Measurements from ENCODE around the gene DCAF17.

DCAF17 gene

DNA sequence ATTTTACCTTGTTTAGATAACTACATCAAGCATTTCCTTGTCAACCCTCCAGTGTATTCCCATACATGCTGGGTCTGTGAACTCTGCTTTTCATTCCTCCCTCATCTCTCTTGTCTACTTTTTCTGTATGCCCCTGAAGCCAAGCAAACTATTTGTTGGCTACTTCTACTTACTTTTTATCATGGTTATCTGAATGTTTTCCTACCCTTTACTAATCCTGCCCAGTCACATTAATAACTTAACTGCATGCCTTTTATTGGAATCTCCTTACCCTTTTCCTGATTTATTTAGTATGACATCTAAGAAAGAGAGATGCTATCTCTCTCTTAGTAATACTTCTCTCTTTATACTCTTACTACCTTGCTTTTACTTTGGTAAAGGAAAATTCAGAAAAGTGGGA, 17.0 kb downstream of the DCAF17 start:
- no peak overlapping the region for H3K4me3 ChIP-seq (ENCODE audit: low read depth, low read length)
- H3K4me1 ChIP-seq (ENCODE audit: control insufficient read depth, insufficient read depth, low read length, unreplicated experiment), result no peaks in the 10 kb centered on the region
- H3K79me2 ChIP-seq (ENCODE audit: control insufficient read depth, insufficient read depth, low read length, unreplicated experiment), result no peaks in the 10 kb centered on the region
- H3K27ac ChIP-seq (ENCODE audit: low read depth, low read length), result no peak overlapping the region
- H3K27me3 ChIP-seq (ENCODE audit: insufficient read depth, low read length), result no peaks in the 10 kb centered on the region
- H2AFZ ChIP-seq (ENCODE audit: low read length, unreplicated experiment), result no peak overlapping the region
- peaks cover 16% of the 10 kb centered on the region for H3K36me3 ChIP-seq (ENCODE audit: insufficient read depth, low read length)

DNA sequence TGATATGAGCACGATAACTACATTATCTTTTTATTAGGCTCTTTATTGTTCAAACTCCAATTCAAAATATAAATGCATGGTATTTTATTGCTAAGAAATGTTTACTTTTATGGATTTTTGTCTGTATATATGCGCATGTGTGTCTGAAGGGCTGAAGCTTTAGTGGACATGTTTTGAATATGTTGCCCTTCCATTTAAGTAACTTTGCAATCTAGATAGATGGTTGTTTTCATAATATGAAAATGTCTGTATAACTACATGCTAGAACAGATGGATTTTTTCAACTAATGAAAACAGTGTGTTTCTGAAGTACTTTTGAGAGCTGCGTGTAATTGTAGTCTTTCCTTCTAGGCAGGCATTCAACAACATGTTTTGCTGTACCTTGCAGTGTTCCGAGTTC, 18.7 kb downstream of the DCAF17 start:
- no peak overlapping the region for H3K27ac ChIP-seq (ENCODE audit: low read depth, low read length)
- no peak overlapping the region for H3K4me3 ChIP-seq (ENCODE audit: low read depth, low read length)
- H3K36me3 ChIP-seq (ENCODE audit: insufficient read depth, low read length), result peaks cover 31% of the 10 kb centered on the region
- no peaks in the 10 kb centered on the region for H3K4me1 ChIP-seq (ENCODE audit: control insufficient read depth, insufficient read depth, low read length, unreplicated experiment)
- no peaks in the 10 kb centered on the region for H3K27me3 ChIP-seq (ENCODE audit: insufficient read depth, low read length)
- H3K79me2 ChIP-seq (ENCODE audit: control insufficient read depth, insufficient read depth, low read length, unreplicated experiment), result no peaks in the 10 kb centered on the region
- H2AFZ ChIP-seq (ENCODE audit: low read length, unreplicated experiment), result no peak overlapping the region

DNA sequence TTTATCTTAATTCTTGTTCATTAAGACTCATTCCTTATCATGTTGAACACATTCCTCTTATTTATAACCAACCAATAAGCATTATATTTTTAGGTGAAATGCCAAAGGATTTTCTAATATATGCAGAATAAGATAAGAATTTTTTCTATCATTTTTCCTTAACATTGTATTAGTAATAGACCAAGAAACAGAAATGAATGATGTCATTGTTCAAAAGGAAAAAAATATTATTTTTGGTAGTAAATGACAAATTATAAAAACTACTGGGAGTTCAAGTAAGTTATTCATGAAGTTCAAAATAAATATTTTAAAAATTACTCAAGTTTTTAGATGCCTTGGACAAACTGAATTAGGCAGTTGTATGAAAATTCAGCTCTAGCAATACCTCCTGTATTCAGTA, 25.5 kb downstream of the DCAF17 start:
- Histone ChIP-seq H3K27me3 (ENCODE audit: insufficient read depth, low read length) (no peaks in the 10 kb centered on the region), H3K4me3 (ENCODE audit: low read depth, low read length) (no peak overlapping the region), H2AFZ (ENCODE audit: low read length, unreplicated experiment) (no peak overlapping the region), H3K36me3 (ENCODE audit: insufficient read depth, low read length) (peaks cover 49% of the 10 kb centered on the region), H3K79me2 (ENCODE audit: control insufficient read depth, insufficient read depth, low read length, unreplicated experiment) (no peaks in the 10 kb centered on the region), H3K4me1 (ENCODE audit: control insufficient read depth, insufficient read depth, low read length, unreplicated experiment) (no peaks in the 10 kb centered on the region), H3K27ac (ENCODE audit: low read depth, low read length) (no peak overlapping the region)

DNA sequence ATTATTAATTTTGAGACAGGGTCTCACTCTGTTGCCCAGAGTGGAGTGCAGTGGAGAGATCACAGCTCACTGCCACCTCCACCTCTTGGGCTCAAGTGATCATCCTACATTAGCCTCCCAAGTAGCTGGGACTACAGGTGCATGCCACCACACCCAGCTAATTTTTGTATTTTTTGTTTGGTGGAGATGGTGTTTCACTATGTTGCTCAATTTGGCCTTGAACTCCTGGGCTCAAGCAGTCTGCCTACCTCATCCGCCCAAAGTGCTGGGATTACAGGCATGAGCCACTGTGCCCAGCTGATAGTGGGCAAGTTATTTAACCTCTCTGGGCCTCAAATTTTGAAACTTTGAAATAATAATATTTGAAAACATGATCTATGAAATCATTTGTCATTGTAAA, 26.5 kb downstream of the DCAF17 start:
- Histone ChIP-seq H3K27ac (ENCODE audit: low read depth, low read length) (no peak overlapping the region), H3K79me2 (ENCODE audit: control insufficient read depth, insufficient read depth, low read length, unreplicated experiment) (no peaks in the 10 kb centered on the region), H2AFZ (ENCODE audit: low read length, unreplicated experiment) (no peak overlapping the region), H3K27me3 (ENCODE audit: insufficient read depth, low read length) (no peaks in the 10 kb centered on the region), H3K4me1 (ENCODE audit: control insufficient read depth, insufficient read depth, low read length, unreplicated experiment) (no peaks in the 10 kb centered on the region), H3K36me3 (ENCODE audit: insufficient read depth, low read length) (peaks cover 42% of the 10 kb centered on the region), H3K4me3 (ENCODE audit: low read depth, low read length) (no peak overlapping the region)

DNA sequence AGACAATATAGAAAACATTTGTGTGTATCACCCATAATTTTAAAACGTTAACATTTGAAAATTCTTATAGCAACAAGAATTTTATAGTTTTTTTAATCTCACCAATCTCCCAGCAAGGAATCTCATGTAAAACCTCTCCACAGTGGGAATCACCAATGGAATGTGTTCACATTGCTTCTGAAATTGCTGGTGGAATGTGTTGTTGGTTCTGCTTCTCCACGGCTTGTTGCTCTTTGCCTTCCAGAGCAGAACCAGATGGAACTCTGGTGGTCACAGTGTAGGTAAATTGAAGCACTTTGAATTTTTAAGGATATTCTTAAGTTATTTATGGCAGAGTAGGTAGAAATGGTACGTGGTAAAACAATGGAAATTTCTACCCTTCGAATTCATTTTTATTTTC, 35.1 kb downstream of the DCAF17 start:
- Histone ChIP-seq H3K79me2 (ENCODE audit: control insufficient read depth, insufficient read depth, low read length, unreplicated experiment) (no peaks in the 10 kb centered on the region), H2AFZ (ENCODE audit: low read length, unreplicated experiment) (no peak overlapping the region), H3K4me1 (ENCODE audit: control insufficient read depth, insufficient read depth, low read length, unreplicated experiment) (no peaks in the 10 kb centered on the region), H3K27me3 (ENCODE audit: insufficient read depth, low read length) (no peaks in the 10 kb centered on the region), H3K36me3 (ENCODE audit: insufficient read depth, low read length) (peaks cover 38% of the 10 kb centered on the region), H3K27ac (ENCODE audit: low read depth, low read length) (no peak overlapping the region), H3K4me3 (ENCODE audit: low read depth, low read length) (no peak overlapping the region)

DNA sequence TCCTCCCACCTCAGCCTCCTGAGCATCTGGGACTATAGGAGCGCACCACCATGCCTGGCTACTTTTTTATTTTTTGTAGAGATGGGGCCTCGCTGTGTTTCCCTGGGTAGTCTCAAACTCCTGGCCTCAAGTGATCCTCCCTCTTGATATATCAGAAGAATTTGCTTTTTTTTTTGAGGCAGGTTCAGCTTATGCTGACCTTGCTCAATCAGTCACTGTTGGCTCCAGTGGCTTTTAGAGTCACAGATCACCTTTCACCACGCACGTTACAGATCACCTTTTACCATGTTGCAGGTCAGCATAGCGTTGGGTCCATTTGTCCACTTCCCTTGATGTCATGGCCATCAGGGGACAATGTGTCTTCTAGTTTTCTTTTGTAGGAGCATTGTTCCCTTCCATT, 36.1 kb downstream of the DCAF17 start:
- Histone ChIP-seq H3K4me1 (ENCODE audit: control insufficient read depth, insufficient read depth, low read length, unreplicated experiment) (no peaks in the 10 kb centered on the region), H3K36me3 (ENCODE audit: insufficient read depth, low read length) (peaks cover 42% of the 10 kb centered on the region), H2AFZ (ENCODE audit: low read length, unreplicated experiment) (no peak overlapping the region), H3K27ac (ENCODE audit: low read depth, low read length) (no peak overlapping the region), H3K27me3 (ENCODE audit: insufficient read depth, low read length) (no peaks in the 10 kb centered on the region), H3K4me3 (ENCODE audit: low read depth, low read length) (no peak overlapping the region), H3K79me2 (ENCODE audit: control insufficient read depth, insufficient read depth, low read length, unreplicated experiment) (no peaks in the 10 kb centered on the region)

DNA sequence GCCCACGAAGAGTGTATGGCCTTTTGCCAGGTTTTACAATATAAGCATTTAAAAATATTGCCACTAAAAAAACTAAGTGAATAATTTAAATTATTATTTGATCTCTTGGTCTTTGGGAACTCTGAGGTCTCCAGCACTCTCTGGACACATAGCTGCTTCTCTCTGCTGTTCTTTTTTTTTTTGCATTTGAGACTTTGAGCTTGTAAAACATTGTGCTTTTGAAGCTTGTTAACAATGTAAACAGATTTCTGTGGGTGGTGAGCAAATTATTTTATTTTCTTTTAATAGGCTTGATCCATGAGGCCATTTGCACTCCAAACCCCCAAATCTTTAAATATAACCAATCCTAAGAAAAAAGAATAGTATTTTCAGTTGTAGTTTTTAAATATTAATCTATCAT, 42.0 kb downstream of the DCAF17 start:
- H3K27ac ChIP-seq (ENCODE audit: low read depth, low read length), result no peak overlapping the region
- no peak overlapping the region for H2AFZ ChIP-seq (ENCODE audit: low read length, unreplicated experiment)
- no peaks in the 10 kb centered on the region for H3K79me2 ChIP-seq (ENCODE audit: control insufficient read depth, insufficient read depth, low read length, unreplicated experiment)
- H3K36me3 ChIP-seq (ENCODE audit: insufficient read depth, low read length), result peaks cover 22% of the 10 kb centered on the region
- H3K27me3 ChIP-seq (ENCODE audit: insufficient read depth, low read length), result no peaks in the 10 kb centered on the region
- no peak overlapping the region for H3K4me3 ChIP-seq (ENCODE audit: low read depth, low read length)
- peaks cover 13% of the 10 kb centered on the region for H3K4me1 ChIP-seq (ENCODE audit: control insufficient read depth, insufficient read depth, low read length, unreplicated experiment)

DNA sequence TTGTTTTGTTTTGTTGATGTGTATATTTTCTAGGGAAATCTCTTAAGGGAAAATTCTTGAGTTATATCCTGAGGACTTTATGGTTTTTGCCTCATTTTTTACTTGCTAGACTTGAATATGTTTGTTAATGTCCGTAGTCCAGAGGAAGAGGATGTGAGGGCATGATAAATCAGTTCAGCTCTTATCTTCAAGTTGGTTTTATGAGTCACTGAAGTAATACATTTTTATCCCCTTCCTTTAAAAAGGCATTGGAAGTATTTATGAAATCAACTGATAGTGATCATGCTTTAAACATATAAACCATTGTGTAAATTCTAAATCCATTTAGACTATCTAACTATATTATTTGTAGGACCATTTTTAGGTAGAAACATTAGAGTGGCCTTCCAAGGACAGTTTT, 44.3 kb downstream of the DCAF17 start:
- H3K36me3 ChIP-seq (ENCODE audit: insufficient read depth, low read length), result peaks cover 23% of the 10 kb centered on the region

DNA sequence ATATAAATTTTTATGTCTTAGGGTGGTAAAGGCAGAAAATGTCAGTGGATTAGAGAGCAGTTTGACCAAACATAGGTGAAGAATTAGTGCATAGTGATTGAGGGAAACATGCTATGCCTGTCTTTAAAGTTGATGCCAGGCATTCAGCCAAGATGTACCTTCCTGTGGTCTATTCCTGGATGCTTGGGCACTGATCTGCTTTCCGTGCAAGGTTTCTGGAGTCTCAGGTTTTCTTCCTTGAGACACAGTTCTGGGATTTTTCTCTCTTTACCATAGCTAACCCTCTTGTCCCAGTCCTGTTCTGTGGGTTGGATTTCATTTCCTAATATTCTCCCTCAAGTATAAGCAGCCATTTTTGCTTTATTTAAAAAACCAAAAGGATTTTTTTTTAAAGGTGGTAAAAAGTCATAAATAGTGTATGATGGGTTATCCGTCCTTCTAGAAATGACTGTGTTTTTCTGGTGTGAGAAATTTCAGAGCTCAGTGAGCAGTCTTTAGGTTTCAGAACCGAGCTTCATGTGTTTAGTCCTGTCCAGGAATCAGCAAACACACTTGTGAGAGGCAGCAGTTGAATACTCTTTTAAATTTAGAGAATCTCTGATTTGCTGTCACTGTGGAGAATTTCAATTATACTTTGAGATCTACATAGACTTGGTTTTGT, 45.3 kb downstream of the DCAF17 start:
- H3K27me3 ChIP-seq (ENCODE audit: insufficient read depth, low read length), result no peaks in the 10 kb centered on the region
- H3K79me2 ChIP-seq (ENCODE audit: control insufficient read depth, insufficient read depth, low read length, unreplicated experiment), result no peaks in the 10 kb centered on the region
- H3K27ac ChIP-seq (ENCODE audit: low read depth, low read length), result no peak overlapping the region
- H3K36me3 ChIP-seq (ENCODE audit: insufficient read depth, low read length), result peaks cover 15% of the 10 kb centered on the region
- no peak overlapping the region for H2AFZ ChIP-seq (ENCODE audit: low read length, unreplicated experiment)
- H3K4me3 ChIP-seq (ENCODE audit: low read depth, low read length), result no peak overlapping the region
- H3K4me1 ChIP-seq (ENCODE audit: control insufficient read depth, insufficient read depth, low read length, unreplicated experiment), result peaks cover 13% of the 10 kb centered on the region

More for the DNA sequence above, 44.3 kb downstream of the DCAF17 start:
- H3K4me1 ChIP-seq (ENCODE audit: control insufficient read depth, insufficient read depth, low read length, unreplicated experiment), result peaks cover 13% of the 10 kb centered on the region
- no peaks in the 10 kb centered on the region for H3K79me2 ChIP-seq (ENCODE audit: control insufficient read depth, insufficient read depth, low read length, unreplicated experiment)
- no peak overlapping the region for H3K4me3 ChIP-seq (ENCODE audit: low read depth, low read length)
- H2AFZ ChIP-seq (ENCODE audit: low read length, unreplicated experiment), result no peak overlapping the region
- H3K27ac ChIP-seq (ENCODE audit: low read depth, low read length), result no peak overlapping the region
- H3K27me3 ChIP-seq (ENCODE audit: insufficient read depth, low read length), result no peaks in the 10 kb centered on the region

DNA sequence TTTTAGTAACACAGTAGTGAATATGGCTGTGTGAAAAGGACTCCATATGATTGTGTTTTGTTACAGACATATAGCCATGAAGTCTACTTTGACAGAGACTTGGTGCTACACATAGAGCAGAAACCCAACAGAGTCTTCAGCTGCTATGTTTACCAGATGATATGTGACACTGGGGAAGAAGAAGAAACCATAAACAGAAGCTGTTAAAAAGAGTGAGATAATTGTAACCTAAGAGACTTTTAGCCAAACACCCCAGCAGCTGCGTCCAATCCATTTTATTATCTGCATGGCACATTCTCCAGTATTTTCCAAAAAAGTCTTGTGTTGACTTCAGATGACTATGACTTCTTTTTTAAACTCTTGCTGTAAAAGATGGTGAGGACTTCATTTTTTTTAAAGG, 46.9 kb downstream of the DCAF17 start:
- H3K27me3 ChIP-seq (ENCODE audit: insufficient read depth, low read length), result no peaks in the 10 kb centered on the region
- H3K27ac ChIP-seq (ENCODE audit: low read depth, low read length), result no peak overlapping the region
- no peaks in the 10 kb centered on the region for H3K79me2 ChIP-seq (ENCODE audit: control insufficient read depth, insufficient read depth, low read length, unreplicated experiment)
- H2AFZ ChIP-seq (ENCODE audit: low read length, unreplicated experiment), result no peak overlapping the region
- no peak overlapping the region for H3K4me3 ChIP-seq (ENCODE audit: low read depth, low read length)
- H3K36me3 ChIP-seq (ENCODE audit: insufficient read depth, low read length), result peaks cover 16% of the 10 kb centered on the region
- peaks cover 13% of the 10 kb centered on the region for H3K4me1 ChIP-seq (ENCODE audit: control insufficient read depth, insufficient read depth, low read length, unreplicated experiment)

DNA sequence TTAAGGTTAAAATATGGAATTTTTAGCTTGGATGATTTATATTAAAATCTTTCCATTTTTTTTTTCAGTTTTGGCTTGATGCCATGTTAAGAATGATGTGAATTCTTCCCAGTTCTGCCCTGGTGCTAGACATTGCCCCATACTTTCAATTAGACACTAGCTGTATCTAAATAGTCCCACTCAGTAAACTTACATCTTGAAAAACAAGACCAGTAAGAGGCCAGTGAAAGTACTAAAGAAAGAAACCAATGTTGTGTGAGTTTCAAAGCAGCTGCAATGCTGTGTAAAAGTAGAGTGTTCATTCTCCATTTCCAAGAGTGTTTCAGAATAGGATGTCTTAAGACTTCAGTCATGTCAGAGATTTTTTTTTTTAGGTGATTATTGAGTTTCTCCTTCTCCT, 48.3 kb downstream of the DCAF17 start:
- no peaks in the 10 kb centered on the region for H3K79me2 ChIP-seq (ENCODE audit: control insufficient read depth, insufficient read depth, low read length, unreplicated experiment)
- H3K36me3 ChIP-seq (ENCODE audit: insufficient read depth, low read length), result peaks cover 16% of the 10 kb centered on the region
- no peak overlapping the region for H3K4me3 ChIP-seq (ENCODE audit: low read depth, low read length)
- H3K4me1 ChIP-seq (ENCODE audit: control insufficient read depth, insufficient read depth, low read length, unreplicated experiment), result peaks cover 13% of the 10 kb centered on the region
- H2AFZ ChIP-seq (ENCODE audit: low read length, unreplicated experiment), result no peak overlapping the region
- H3K27ac ChIP-seq (ENCODE audit: low read depth, low read length), result no peak overlapping the region
- H3K27me3 ChIP-seq (ENCODE audit: insufficient read depth, low read length), result no peaks in the 10 kb centered on the region
